HepG2 (cell line): ENCODE results near the gene ZNRD2. TPM values are rescaled to one million over a fixed set of nuclear protein-coding genes. Genes with fewer than 3 reads are reported as not detected.
A peak's percentile ranks its signal among the peaks of the same experiment; 100 is the strongest.

Source experiments
- DNMT1 ChIP-seq: sonication (generic); formaldehyde crosslinking; IDR thresholded peaks from 2 replicates; pipeline ENCODE4 v1.5.1; 2020; ENCODE audit warnings: mild to moderate bottlenecking, missing genetic modification reagents
- DR1 ChIP-seq: sonication (generic); formaldehyde crosslinking; IDR thresholded peaks from 2 replicates; pipeline ENCODE4 v1.8.0; 2021; ENCODE audit warnings: mild to moderate bottlenecking, missing genetic modification reagents, inconsistent platforms
- EHMT2 ChIP-seq: fragments of 200-600 bp; sonication (generic); IDR thresholded peaks from 2 replicates; pipeline ENCODE4 v1.7.0; 2017; ENCODE audit warnings: antibody characterized with exemption, low read depth, low read length, borderline replicate concordance
- HOXD1 ChIP-seq: sonication (generic); formaldehyde crosslinking; IDR thresholded peaks from 2 replicates; pipeline ENCODE4 v1.5.0; 2020; ENCODE audit warnings: missing genetic modification reagents
- NFKB2 ChIP-seq: sonication (generic); formaldehyde crosslinking; IDR thresholded peaks from 2 replicates; pipeline ENCODE4 v1.4.0; 2020; ENCODE audit warnings: missing genetic modification reagents, borderline replicate concordance
- NFRKB ChIP-seq: fragments of 450-650 bp; IDR thresholded peaks from 2 replicates; pipeline ENCODE4 v1.6.1; 2017
- POLR2AphosphoS2 ChIP-seq: IDR thresholded peaks from 2 replicates; pipeline ENCODE4 v1.6.1; 2011; ENCODE audit warnings: low read depth, low read length, improper control_type of control experiment
- PRPF4 ChIP-seq: fragments of 200-400 bp; formaldehyde crosslinking; IDR thresholded peaks from 2 replicates; pipeline ENCODE4 v1.6.1; 2016; ENCODE audit warnings: low read length, low read depth; ENCODE audit not compliant: poor library complexity, severe bottlenecking
- RBM22 ChIP-seq: fragments of 200-400 bp; formaldehyde crosslinking; optimal IDR thresholded peaks from 2 replicates; pipeline ENCODE3; 2017; ENCODE audit warnings: mild to moderate bottlenecking, low read length, moderate library complexity
- RORA ChIP-seq: sonication (generic); formaldehyde crosslinking; IDR thresholded peaks from 2 replicates; pipeline ENCODE4 v1.5.0; 2020; ENCODE audit warnings: mild to moderate bottlenecking, missing genetic modification reagents, moderate library complexity
- SAP130 ChIP-seq: IDR thresholded peaks from 2 replicates; pipeline ENCODE4 v1.6.1; 2016; ENCODE audit warnings: low read depth
- ZBTB21 ChIP-seq: sonication (generic); formaldehyde crosslinking; IDR thresholded peaks from 2 replicates; pipeline ENCODE4 v1.4.0; 2020; ENCODE audit warnings: missing genetic modification reagents
- ZFP36 ChIP-seq: fragments of 150-350 bp; IDR thresholded peaks from 2 replicates; pipeline ENCODE4 v1.6.1; 2018; ENCODE audit warnings: borderline replicate concordance, low read length, low read depth; ENCODE audit not compliant: partially characterized antibody
- ZNF30 ChIP-seq: sonication (generic); formaldehyde crosslinking; IDR thresholded peaks from 2 replicates; pipeline ENCODE4 v1.5.0; 2020; ENCODE audit warnings: mild to moderate bottlenecking, missing genetic modification reagents
- ZNF326 ChIP-seq: sonication (generic); formaldehyde crosslinking; IDR thresholded peaks from 2 replicates; pipeline ENCODE4 v1.4.0; 2020; ENCODE audit warnings: missing genetic modification reagents, borderline replicate concordance
- ZNF44 ChIP-seq: sonication (generic); formaldehyde crosslinking; IDR thresholded peaks from 2 replicates; pipeline ENCODE4 v1.5.1; 2020; ENCODE audit warnings: mild to moderate bottlenecking, missing genetic modification reagents
- ZNF816 ChIP-seq: sonication (generic); formaldehyde crosslinking; IDR thresholded peaks from 2 replicates; pipeline ENCODE4 v1.8.0; 2022; ENCODE audit warnings: missing genetic modification reagents, mild to moderate bottlenecking, borderline replicate concordance
- polyA plus RNA-seq, 8 experiments: library from polyadenylated mRNA; depleted of rRNA in 3 of 8; stranded (reverse) in 7 of 8; unstranded in 1 of 8; fragments of >200 nt; fragmentation: Illumina TruSeq in 4 of 8; extraction: Trizol in 4 of 8; gene quantifications; 2 replicates each; pipeline versions ENCODE4 v1.2.1 to v1.2.3, GENCODE V29; 2011 to 2016; ENCODE audit warnings: low read depth in 4 of 8, missing spikeins in 1 of 8, mixed read lengths in 1 of 8; ENCODE audit not compliant: insufficient read depth in 1 of 8
- total RNA-seq, 5 experiments: library from RNA; depleted of rRNA; stranded (reverse); fragments of >200 nt; fragmentation: Illumina TruSeq; extraction: Trizol; gene quantifications; 2 replicates each; pipeline ENCODE4 v1.2.3, GENCODE V29; 2016; ENCODE audit warnings: low read depth in 1 of 5
- TF ChIP-seq, protein P1 (sequence below): sonication (generic); formaldehyde crosslinking; IDR thresholded peaks from 2 replicates; pipeline ENCODE4 v1.4.0; 2020; ENCODE audit warnings: missing genetic modification reagents, low read depth, mild to moderate bottlenecking, borderline replicate concordance
- TF ChIP-seq, protein P2 (sequence below): sonication (generic); formaldehyde crosslinking; conservative IDR thresholded peaks from 2 replicates; pipeline ENCODE4 v1.5.0; 2020; ENCODE audit warnings: missing genetic modification reagents
- TF ChIP-seq, protein P3 (sequence below): sonication (generic); formaldehyde crosslinking; IDR thresholded peaks from 2 replicates; pipeline ENCODE4 v1.4.0; 2020; ENCODE audit warnings: missing genetic modification reagents
- TF ChIP-seq, protein P4 (sequence below): sonication (generic); formaldehyde crosslinking; IDR thresholded peaks from 2 replicates; pipeline ENCODE4 v1.5.1; 2020; ENCODE audit warnings: mild to moderate bottlenecking, moderate library complexity, missing genetic modification reagents
- TF ChIP-seq, protein P5 (sequence below): sonication (generic); formaldehyde crosslinking; IDR thresholded peaks from 2 replicates; pipeline ENCODE4 v1.9.0; 2021; ENCODE audit warnings: missing genetic modification reagents, mild to moderate bottlenecking, borderline replicate concordance

Gene ZNRD2
- total and polyA plus RNA-seq, 2 of the 13 experiments (the other 11 are each of a cell fraction or from before 2014, with no cell fraction given): 29.2 to 34.0 TPM

DNA sequence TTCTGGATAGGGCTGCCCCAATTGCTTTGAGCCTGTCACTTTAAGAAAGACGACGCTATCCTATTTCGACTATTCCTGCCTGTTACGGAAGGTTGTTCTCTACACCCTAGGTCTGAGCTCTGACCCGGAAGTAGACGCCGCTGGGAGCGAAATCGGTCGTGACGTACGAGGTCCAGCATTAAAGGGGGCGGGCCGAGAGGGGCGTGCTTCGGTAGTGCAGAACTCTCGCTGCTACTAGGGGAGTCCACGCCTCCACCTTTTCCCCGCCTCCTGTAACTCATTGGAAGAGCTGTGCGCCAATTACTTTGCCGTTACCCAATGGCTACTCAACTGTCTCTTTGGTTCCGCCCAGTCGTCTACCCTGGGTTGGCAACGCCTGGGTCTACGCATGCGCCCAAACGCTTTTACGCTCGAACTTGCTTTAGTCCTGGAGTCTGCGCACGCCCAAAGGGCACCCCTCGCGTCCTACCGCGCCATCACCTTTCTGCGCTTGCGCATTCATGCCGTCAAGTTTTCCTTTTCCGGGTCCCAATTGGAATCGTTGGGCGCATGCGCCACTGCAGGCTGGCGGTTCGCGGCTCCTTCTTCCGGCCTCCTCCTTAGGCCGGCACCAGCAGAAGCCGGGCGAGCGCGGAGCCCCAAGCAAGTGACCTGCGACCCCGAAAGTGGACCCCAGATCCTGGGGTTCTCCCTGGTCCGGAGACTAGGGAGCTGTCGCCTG, 45.1 kb downstream of the ZNRD2 start, which contains the start of gene PCNX3 (continued):
- TF ChIP-seq ZNF44 (CRISPR knock-in tag) (no peak; the same call in 1 of the 2 replicates), PRPF4 (no peak), SAP130 (CRISPR knock-in tag) (peak; percentile 91), HOXD1 (CRISPR knock-in tag) (no peak), RORA (CRISPR knock-in tag) (no peak), ZFP36 (no peak), NFKB2 (CRISPR knock-in tag) (0 out of 2 replicates have a peak, but pooled peaks have one; percentile 16), DNMT1 (no peak), NFRKB (no peak), ZNF326 (CRISPR knock-in tag) (no peak), ZBTB21 (CRISPR knock-in tag) (peak; percentile 96), DR1 (CRISPR knock-in tag) (peak; percentile 69; the same call in 1 of the 2 replicates), ZNF816 (CRISPR knock-in tag) (no peak), EHMT2 (no peak), POLR2AphosphoS2 (peak; percentile 93), RBM22 (peak; percentile 44), ZNF30 (CRISPR knock-in tag) (no peak)
- TF ChIP-seq, protein P1, sequence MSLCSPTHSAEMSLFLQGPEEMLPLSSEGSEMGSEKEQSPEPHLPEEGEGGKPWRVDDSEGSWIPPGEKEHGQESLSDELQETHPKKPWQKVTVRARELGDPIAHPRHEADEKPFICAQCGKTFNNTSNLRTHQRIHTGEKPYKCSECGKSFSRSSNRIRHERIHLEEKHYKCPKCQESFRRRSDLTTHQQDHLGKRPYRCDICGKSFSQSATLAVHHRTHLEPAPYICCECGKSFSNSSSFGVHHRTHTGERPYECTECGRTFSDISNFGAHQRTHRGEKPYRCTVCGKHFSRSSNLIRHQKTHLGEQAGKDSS (CRISPR knock-in tag): no peak
- TF ChIP-seq, protein P2, sequence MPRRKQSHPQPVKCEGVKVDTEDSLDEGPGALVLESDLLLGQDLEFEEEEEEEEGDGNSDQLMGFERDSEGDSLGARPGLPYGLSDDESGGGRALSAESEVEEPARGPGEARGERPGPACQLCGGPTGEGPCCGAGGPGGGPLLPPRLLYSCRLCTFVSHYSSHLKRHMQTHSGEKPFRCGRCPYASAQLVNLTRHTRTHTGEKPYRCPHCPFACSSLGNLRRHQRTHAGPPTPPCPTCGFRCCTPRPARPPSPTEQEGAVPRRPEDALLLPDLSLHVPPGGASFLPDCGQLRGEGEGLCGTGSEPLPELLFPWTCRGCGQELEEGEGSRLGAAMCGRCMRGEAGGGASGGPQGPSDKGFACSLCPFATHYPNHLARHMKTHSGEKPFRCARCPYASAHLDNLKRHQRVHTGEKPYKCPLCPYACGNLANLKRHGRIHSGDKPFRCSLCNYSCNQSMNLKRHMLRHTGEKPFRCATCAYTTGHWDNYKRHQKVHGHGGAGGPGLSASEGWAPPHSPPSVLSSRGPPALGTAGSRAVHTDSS (CRISPR knock-in tag): no peak
- TF ChIP-seq, protein P3, sequence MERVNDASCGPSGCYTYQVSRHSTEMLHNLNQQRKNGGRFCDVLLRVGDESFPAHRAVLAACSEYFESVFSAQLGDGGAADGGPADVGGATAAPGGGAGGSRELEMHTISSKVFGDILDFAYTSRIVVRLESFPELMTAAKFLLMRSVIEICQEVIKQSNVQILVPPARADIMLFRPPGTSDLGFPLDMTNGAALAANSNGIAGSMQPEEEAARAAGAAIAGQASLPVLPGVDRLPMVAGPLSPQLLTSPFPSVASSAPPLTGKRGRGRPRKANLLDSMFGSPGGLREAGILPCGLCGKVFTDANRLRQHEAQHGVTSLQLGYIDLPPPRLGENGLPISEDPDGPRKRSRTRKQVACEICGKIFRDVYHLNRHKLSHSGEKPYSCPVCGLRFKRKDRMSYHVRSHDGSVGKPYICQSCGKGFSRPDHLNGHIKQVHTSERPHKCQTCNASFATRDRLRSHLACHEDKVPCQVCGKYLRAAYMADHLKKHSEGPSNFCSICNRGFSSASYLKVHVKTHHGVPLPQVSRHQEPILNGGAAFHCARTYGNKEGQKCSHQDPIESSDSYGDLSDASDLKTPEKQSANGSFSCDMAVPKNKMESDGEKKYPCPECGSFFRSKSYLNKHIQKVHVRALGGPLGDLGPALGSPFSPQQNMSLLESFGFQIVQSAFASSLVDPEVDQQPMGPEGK: peak; percentile 41; the same call in 1 of the 2 replicates
- TF ChIP-seq, protein P4, sequence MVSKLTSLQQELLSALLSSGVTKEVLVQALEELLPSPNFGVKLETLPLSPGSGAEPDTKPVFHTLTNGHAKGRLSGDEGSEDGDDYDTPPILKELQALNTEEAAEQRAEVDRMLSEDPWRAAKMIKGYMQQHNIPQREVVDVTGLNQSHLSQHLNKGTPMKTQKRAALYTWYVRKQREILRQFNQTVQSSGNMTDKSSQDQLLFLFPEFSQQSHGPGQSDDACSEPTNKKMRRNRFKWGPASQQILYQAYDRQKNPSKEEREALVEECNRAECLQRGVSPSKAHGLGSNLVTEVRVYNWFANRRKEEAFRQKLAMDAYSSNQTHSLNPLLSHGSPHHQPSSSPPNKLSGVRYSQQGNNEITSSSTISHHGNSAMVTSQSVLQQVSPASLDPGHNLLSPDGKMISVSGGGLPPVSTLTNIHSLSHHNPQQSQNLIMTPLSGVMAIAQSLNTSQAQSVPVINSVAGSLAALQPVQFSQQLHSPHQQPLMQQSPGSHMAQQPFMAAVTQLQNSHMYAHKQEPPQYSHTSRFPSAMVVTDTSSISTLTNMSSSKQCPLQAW: peak; percentile 14; the same call in 1 of the 2 replicates
- TF ChIP-seq, protein P5, sequence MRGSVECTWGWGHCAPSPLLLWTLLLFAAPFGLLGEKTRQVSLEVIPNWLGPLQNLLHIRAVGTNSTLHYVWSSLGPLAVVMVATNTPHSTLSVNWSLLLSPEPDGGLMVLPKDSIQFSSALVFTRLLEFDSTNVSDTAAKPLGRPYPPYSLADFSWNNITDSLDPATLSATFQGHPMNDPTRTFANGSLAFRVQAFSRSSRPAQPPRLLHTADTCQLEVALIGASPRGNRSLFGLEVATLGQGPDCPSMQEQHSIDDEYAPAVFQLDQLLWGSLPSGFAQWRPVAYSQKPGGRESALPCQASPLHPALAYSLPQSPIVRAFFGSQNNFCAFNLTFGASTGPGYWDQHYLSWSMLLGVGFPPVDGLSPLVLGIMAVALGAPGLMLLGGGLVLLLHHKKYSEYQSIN (CRISPR knock-in tag): no peak
